Hindlimb muscle (tissue), 1 donor: Measurements from ENCODE around the gene HMGN2. TPM values are rescaled to one million over a fixed set of nuclear protein-coding genes. Genes with fewer than 3 reads are reported as not detected.

Experiments
- DNase-seq: peaks from one replicate; pipeline ENCODE4 v3.0.0-alpha.2; 2013
- polyA plus RNA-seq: library from polyadenylated mRNA; unstranded; fragments of 120-200 nt; gene quantifications from one replicate; pipeline ENCODE4 v1.2.1, GENCODE V29; 2013; ENCODE audit not compliant: insufficient read length

The HMGN2 gene
- 611 TPM for polyA plus RNA-seq

DNA sequence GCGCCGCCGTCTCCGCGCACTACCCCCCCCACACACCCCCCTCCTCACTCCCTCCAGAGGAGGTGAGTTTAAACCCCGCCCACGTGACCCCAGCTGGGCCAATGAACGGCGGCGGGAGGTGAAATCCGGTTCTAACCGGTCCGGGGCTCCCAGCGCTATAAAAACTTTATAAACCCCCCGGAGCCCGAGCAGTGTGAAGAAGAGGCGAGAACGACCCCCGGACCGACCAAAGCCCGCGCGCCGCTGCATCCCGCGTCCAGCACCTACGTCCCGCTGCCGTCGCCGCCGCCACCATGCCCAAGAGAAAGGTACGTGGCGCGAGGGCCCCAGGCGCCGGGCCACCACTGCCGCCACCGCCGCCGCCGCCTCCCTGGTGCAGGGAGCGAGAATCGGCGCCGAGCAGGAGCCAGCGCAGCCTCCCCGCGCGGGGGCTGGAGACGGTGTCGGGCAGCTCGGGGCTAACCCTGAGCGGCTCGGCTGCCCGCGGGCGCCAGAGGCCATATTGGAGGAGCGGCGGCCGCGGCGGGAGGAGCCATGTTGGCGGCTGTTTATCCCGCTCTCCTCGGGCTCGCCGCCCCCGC, at the start of gene HMGN2:
TSS of gene HMGN2 (plus strand) at position 121 of the 581 bp plus-strand sequence. CDS start at position 294, 173 bp downstream.
- DNase-seq, result peak; percentile 93

DNA sequence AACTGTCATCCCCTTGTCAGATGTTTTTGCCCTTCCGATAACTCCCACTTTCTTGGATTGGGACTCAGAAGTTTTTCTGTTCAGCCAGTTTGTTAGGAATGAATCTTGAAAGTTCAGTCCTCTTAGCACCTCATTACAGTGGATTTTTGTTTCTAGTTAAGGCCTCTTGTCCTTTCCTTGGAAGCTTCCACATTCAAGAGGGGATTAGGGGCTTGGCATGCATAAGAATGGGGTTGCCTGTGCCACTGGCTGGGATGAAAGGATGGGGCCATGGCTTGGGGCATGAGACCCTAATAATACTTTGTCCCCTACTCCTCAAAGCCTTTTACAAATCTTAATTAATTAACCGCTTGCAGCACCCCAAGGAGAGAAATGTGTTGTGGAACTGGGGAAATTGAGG, 42.5 kb upstream of the HMGN2 start:
- DNase-seq, result no peak

DNA sequence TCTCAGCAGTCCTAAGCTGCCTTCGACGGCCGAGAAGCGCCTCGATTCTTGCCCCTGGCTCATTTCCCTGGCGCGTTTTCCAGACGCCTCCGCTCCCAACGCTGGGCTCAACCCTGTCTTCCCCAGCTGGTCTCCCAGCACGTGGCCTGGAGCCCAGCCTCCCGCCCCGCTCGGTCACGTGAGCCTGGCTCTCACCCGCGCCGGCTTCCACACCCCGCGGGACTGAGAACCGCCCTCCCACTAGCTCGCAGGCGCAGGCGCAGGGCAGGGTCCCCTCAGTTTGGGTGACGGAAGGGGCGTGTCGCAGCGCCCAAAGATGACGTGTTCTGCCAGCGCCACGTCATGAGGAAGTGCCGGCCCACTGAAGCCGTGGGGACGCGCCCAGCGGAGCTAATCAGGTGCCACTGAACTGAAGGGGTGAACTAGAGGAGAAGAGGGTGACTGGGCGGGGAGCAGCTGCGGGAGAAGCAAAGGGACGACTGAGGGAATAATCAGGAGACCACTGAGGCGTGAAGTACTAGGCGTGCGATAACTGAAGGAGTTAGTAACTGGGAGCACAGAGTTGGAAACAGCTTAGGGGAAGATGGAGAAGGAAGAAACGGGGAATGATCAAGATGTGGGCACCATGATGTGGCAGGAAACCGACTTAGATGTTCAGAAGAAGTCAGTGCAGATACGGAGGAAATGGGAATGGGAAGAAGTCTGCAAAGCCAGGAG, 40.1 kb upstream of the HMGN2 start, which contains the start of gene DHDDS:
TSS of gene DHDDS (plus strand) at position 343 of the 717 bp plus-strand sequence. CDS start 625 bp downstream, outside the sequence.
- peak; percentile 99 for DNase-seq

DNA sequence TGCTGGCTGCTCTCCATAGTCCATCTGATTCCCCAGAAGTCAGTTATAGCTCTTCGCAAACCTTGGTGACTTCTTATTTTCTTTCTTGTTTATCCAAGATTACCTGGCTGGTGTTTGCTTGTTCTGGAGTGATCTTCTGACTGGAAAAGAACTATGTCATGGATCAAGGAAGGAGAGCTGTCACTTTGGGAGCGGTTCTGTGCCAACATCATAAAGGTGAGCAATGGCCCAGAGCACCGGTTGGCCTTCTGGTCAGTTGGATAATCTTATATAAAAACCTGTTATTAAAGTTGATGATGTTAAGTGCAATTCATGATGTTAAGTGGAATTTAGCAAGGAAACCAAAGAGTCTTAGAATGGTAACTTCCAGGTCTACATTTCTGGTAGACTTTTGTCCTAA, 39.4 kb upstream of the HMGN2 start:
- no peak for DNase-seq

DNA sequence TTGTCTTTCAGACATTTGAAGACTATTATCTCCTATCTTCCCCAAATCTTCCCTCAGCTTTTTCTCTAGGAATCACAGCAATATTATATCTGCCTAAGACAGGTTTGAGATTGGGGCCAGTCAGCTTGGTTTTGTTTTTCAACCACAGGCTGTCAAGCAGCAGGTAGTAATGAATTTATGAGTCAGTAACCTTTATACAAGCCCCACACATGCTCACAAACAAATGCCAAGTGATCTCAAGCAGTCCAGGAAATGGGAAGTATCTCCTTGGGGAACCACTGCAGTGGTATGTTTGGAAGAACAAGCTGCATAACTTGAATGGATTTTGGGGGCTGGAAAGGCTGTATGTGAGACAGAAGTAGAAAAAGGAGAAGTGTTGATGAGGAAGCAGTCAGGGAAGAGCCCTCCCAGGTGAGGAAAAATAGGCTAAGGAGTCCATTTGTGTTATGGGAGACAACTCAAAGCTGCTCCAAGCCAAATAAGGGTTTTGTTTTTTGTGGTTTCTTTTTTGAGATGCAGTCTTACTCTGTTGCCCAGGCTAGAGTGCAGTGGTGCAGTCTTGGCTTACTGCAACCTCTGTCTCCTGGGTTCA, 38.0 kb upstream of the HMGN2 start:
- DNase-seq, result no peak

DNA sequence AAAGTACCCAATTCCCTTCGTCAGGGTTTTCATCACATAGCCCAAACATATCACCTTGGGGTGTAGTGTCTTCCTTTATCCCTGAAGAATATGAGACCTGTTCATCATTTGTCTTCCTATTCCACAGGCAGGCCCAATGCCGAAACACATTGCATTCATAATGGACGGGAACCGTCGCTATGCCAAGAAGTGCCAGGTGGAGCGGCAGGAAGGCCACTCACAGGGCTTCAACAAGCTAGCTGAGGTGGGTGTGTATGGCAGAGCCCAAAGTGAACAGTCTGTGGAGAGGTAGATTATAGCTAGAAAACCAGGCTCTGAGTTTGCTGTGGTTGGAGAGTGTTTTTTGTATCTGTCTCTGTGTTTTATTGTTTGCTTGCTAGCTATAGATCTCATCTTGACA, 34.2 kb upstream of the HMGN2 start:
- DNase-seq, result no peak

DNA sequence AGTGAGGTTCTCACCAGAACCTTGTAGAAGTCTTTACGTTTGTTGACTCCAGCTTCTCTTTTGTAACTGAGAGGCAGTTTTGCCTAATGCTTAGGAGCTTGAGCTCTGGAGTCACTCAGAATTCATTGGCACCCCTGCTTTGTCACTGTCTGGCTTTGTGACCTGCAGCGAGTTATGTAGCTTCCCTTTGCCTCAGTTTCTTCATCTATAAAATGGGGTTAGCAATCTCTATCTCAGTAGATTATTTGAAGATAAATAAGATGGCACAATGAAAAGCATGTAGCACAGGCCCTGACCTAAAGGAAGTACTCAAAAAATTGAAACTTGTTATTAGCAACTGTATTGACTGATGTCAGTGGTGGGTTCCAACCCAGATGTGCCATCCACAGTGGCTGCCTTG, 32.0 kb upstream of the HMGN2 start:
- no peak for DNase-seq

DNA sequence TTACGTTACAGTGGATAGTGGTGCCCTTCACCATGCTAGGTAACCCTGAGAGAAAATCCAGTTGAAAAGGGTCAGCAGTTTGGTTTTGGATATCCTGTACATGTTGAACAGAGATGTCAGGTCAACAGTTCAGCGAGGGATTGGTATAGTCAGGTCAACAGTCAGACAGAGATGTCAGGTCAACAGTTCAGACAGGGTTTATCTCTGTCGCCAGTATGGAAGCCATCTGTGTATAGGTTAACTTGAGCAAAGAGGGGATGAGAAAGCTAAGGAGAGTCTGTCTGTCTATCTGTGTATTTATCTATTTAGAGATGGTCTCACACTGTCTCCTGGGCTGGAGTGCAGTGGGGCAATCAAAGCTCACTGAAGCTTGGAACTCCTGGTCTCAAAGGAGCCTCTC, 22.4 kb upstream of the HMGN2 start:
- DNase-seq, result no peak

DNA sequence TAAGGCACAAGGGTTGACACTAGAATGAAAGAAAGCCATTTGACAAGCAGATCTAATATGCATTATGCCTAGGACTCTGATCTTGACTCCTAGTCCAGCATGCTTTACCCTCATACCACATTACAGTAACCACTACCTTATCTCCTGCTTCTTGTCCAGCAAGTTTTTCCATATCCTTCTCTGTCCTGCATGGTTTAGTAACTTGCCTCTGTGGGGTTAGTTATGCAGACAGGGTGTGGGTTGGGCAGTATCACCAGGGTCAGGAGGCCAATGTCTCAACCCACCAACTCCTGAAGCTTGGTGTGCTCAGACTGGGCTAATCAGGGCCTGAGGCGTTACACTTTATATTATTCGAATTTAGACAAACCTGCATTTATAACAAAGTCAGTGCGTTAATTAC, 21.3 kb upstream of the HMGN2 start:
- DNase-seq, result no peak

DNA sequence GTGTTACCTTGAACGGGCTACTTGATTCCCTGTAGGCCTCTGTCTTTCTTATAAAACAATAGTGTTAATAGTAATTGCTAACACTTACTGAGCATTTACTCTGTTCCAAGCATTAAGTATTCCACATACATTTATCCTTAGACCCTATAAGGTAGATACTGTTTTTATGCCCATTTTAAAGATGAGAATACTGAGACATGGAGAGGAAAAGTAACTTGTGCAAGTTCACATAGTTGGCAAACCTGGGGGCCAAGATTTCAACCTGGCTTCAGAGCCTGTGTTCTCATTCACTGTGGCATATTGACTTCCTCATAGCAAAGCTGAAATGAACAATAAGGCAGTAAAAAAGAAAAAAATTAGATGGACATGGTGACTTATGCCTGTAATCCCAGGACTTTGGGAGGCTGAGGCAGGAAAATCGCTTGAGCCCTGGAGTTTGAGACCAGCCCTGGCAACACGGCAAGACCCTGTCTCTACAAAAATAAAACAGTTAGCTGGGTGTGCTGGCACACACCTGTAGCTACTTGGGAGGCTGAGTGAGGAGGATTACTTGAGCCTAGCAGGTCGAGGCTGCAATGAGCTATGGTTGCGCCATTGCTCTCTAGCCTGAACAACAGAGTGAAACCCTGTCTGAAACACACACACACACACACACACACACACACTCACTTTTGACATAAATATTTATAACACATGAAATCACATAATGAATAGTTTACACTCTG, 19.6 kb upstream of the HMGN2 start:
- DNase-seq, result no peak

DNA sequence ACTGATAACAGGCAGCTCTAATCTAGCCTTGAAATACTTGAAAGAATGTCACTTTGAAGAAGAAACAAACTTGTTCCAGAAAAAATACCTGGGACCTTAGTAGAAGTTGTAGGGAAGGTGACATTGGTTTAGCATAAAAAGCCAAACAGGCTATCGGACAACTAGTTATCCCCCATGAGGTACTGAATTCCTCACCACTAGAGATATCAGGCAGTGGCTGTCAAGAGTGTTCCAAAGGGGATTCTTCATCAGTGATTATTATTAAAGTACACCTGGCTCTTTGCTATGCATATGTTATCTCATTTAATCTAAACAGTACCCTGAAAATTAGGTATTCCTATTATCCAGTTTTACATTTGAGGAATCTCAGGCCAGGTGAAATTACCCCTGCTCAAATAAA, 13.1 kb upstream of the HMGN2 start:
- DNase-seq, result no peak

DNA sequence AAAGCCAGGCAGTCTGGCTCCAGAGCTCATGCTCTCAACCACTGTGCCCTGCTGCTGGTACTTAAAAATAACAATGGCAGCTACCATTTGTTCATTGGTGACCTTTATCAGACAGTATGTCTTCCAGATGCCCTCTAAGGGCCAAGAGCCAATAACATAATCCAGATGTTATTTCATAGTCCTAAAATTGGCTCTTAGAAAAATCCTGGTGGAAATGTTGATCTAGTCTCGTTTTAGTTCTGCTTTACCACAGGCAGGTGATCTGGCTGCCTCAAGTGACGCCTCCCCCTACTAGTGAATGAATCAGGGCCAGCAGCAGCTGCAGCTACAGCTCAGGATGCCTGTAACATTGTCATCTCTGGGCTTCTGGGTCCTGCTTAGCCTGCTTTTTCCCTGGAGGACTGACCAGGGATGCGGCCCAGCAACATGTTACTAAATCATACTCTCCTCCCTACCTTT, 12.6 kb upstream of the HMGN2 start:
- DNase-seq, result no peak

DNA sequence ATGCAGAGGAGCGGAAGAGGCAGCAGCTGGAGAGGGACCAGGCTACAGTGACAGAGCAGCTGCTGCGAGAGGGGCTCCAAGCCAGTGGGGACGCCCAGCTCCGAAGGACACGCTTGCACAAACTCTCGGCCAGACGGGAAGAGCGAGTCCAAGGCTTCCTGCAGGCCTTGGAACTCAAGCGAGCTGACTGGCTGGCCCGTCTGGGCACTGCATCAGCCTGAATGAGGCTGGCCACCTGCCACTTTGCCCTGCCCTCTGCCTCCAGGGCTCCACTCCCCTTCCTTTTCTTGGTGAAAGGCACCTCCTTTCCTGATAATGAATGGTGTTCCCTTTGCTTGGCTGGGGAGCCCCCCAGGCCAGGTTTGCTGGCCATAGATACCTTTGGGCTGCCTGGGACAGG, 3.3 kb upstream of the HMGN2 start:
- DNase-seq, result peak; percentile 26

DNA sequence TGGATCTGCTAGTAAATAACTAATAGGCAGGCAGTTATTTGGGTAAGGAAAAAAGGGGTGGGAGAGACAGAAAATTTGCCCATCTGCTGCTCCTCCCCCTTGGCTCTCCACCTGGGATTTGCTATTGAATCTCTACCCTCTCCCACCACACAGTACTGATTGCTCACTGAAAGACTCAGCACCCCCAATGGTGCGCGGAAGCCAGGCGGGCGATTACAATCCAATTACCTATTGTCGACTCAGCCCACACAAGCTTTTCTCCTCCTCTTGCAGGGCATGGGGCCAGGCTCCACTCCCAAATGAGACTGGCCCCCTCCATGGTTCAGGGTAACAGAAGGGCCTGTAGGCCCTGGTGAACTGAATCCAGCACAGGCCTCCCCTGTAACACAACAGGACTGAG, 2.7 kb upstream of the HMGN2 start:
- DNase-seq, result no peak

DNA sequence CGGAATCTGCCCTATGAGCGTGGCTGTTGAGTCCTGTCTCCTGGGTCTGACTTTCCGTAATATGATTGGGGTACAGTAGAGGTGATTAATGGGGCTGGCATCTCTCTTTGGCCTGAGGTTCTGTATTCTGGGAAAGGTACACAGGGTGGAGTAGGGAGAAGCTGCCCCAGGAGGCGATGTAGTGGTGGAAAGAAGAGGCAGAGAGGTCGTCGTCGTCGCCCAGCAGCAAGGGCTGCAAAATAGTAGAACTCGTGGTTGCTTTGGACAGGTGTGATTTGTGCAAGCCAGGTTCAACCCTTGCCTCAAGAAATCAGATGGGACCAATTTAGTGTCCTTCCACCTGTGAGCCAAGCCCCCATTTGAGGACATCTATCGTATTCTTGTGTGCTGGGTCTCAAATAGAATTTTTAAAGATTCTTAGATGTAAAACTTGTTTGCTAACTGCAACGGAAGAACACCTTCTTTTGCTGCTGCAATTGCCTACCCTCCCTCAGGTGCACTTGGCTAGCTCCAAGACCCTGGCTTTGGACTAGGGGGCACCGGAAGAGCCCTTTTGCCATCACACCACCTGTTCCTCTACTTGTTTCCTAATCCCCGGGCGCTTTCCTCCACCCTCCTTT, 1.3 kb upstream of the HMGN2 start:
- DNase-seq, result no peak

DNA sequence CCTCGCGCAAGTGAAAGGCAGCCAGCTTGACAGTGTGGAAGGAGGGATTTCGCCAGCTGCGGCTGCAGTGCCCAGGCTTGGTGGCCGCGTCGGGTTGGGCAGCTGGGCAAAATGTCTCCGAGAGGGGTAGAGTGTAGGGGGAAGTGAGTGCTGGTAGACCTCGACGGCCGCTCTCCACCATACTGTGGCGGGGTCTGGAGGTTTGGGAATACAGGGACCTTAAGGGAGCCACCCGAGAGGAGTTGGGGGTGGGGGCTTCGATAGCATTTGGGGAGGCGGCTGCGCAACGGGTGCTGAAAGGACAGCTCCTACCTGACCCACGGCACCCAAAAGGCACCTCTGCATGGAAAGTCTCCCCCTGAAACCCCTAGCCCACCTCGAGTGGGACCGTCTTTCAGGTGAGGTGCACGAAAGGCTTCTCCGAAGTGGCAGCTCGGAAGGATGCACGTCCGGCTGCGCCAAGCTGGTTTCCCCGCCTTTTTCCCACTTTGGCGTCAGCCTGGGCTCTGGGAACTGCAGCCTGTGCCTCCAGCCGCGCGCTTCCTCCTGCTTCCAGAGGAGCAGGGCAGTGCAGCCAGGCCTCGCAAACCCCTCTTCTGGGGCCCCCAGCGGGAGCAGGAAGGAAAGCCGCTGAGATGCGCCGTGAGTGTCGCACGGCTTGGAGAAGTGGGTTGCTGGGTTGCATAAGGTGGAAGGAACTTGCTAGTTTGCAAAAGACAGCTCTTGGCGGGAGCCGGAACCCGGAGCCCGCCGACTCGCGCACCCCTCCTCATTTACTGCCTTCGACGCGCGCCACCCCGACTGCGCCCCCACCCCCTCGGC, 531 bp upstream of the HMGN2 start:
- DNase-seq, result peak; percentile 76

DNA sequence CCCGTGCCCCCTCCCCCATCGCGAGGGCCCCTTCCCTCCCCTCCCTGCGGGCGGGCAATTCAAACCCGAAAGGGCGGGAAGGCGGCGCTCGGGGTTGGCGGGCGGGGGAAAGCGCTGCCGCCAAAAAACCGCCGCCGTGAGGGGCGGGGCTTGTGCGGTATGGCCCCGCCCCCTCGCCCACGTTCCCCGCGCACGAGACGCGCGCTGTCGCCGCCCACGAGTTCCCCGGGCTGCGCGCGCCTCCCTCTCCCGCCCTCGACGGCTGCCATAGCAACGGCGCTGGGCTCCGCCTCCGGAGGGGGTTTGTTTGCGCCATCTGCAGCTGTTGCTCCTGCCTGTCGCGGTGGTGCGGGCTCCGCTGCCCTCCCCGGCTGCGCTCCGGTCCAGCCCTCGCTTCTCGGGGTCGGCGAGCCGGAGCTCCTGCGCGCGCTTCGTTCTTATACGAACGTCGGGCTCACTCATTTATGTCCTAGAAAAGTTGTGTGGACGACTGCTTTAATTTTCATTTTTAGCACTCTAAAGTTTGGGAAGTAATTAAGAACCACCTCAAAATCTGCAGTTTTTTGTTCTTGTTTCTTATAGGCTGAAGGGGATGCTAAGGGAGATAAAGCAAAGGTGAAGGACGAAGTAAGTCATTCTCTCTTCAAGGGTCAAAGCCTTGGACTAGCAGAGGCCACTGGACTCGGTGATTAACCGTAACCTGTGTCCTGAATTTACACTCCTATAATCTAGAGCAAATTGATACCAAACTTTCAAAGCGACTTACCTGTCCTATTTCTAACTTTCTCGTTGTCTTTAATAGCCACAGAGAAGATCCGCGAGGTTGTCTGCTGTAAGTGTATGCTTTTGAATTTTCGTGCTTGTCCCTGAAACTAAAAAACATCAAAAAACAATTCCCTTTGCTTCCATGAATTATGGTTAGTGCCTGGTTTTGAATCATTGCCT, 933 bp downstream of the HMGN2 start:
- peak; percentile 94 for DNase-seq

DNA sequence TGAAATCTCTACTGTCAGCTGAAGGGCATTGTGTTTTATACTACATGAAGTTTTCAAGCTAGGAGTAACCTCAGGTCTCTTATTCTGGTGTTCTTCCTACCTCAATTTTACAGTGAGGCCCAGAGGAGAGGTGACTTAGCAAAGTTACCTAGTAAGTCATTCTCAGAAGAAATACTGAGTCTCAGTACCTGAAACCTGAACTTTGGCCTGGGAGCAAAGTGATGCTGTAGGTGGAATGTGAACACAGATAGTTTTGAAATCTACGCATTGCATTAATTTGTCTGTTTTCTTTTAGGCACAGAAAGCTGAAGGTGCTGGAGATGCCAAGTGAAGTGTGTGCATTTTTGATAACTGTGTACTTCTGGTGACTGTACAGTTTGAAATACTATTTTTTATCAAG, 2.6 kb downstream of the HMGN2 start:
- no peak for DNase-seq

DNA sequence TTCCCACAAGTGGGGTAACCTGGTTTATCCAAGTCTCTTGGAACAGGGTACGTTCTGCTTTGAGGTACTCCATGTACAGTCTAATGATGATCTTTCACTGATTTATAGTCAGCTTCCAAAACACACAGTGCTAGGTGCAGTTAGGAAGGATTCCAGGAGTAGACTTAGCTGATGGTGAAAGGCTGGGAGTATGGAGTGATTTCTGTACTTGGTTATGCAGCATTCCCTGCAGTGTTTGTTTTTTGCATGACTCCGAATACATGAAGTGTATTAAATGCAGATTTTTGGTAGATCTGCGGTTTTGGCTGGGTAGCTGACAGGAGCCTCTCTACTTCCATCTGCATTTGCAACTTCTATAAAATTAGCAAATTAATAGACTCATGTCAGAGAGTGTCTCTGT, 3.7 kb downstream of the HMGN2 start:
- no peak for DNase-seq

DNA sequence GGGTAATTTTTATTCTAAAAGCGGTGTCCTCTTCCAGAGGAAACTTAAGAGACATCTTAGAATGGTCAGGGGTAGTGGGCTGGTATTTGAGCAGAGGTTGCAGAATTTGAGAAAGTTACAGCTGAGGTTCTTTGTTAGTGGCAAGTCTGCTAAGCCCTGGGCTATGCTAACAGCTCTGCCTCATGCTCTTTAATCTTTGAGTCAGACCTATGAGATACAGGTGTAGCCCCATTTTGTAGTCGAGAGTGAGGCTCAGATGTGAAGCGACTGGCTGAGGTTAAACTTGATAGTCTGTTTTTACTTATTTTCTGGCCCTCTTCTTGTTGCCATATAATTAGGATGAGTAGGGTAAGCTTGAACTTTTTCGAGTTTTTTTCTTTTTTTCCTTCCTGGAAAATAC, 4.7 kb downstream of the HMGN2 start:
- DNase-seq, result no peak
